K562 (cell line): ENCODE measurements around the gene PTPRG.

Experiments used
- EZH2 ChIP-seq: IDR thresholded peaks from 2 replicates; pipeline ENCODE4 v1.6.1; 2012; ENCODE audit warnings: low read depth, mild to moderate bottlenecking, inconsistent platforms, low read length, borderline replicate concordance
- GTF2F1 ChIP-seq: IDR thresholded peaks from 2 replicates; pipeline ENCODE4 v1.6.1; 2011; ENCODE audit warnings: low read depth, low read length, improper control_type of control experiment
- HDAC6 ChIP-seq: IDR thresholded peaks from 2 replicates; pipeline ENCODE4 v1.6.1; 2012; ENCODE audit warnings: low read depth, mild to moderate bottlenecking, control low read depth, inconsistent platforms, low read length, moderate library complexity
- MYC ChIP-seq, 2 experiments: fragments of 250-450 bp in 1 of 2; sonication (Bioruptor Pico) in 1 of 2; IDR thresholded peaks; 2 replicates each; pipeline versions ENCODE4 v1.5.1 to v1.6.1; 2012 to 2021; ENCODE audit warnings: low read depth in 2 of 2, borderline replicate concordance in 1 of 2, improper control_type of control experiment in 1 of 2, low read length in 1 of 2, mild to moderate bottlenecking in 1 of 2, moderate library complexity in 1 of 2
- NR2C2 ChIP-seq, 2 experiments: fragments of 200-800 bp in 1 of 2; sonication (Bioruptor generic) in 1 of 2; sonication (generic) in 1 of 2; formaldehyde crosslinking in 1 of 2; IDR thresholded peaks; 2 replicates each; pipeline versions ENCODE4 v1.6.1 to v1.8.0; 2016 to 2022; ENCODE audit warnings: mild to moderate bottlenecking in 1 of 2, missing compliant biosample characterization in 1 of 2, missing genetic modification characterization in 1 of 2, missing genetic modification reagents in 1 of 2
- POLR2AphosphoS5 ChIP-seq: IDR thresholded peaks from 2 replicates; pipeline ENCODE4 v1.6.1; 2011; ENCODE audit warnings: mild to moderate bottlenecking, low read depth, low read length, moderate library complexity; ENCODE audit not compliant: control insufficient read depth, insufficient read depth
- RHOXF2B ChIP-seq: fragments of 250-450 bp; sonication (Bioruptor Pico); conservative IDR thresholded peaks from 2 replicates; pipeline ENCODE4 v1.5.1; 2021
- U2AF1 ChIP-seq: fragments of 200-400 bp; formaldehyde crosslinking; optimal IDR thresholded peaks from 2 replicates; pipeline ENCODE3; 2017; ENCODE audit warnings: mild to moderate bottlenecking, low read depth, low read length, moderate library complexity
- ZNF121 ChIP-seq: sonication (generic); formaldehyde crosslinking; conservative IDR thresholded peaks from 2 replicates; pipeline ENCODE4 v1.8.0; 2022; ENCODE audit warnings: missing genetic modification reagents
- ZNF561 ChIP-seq: fragments of 450-650 bp; formaldehyde crosslinking; conservative IDR thresholded peaks from 2 replicates; pipeline ENCODE4 v1.4.0; 2020; ENCODE audit warnings: mild to moderate bottlenecking, moderate library complexity
- TF ChIP-seq, protein P1 (sequence below), 3 experiments: IDR thresholded peaks in 2 of 3; conservative IDR thresholded peaks in 1 of 3; 2 replicates each; pipeline ENCODE4 v1.5.1; 2011 to 2012; ENCODE audit warnings: low read length in 3 of 3, mild to moderate bottlenecking in 3 of 3, control low read depth in 2 of 3, improper control_type of control experiment in 1 of 3, inconsistent platforms in 1 of 3, low read depth in 1 of 3, mixed read lengths in 1 of 3, moderate library complexity in 1 of 3; ENCODE audit not compliant: insufficient read depth in 2 of 3

DNA sequence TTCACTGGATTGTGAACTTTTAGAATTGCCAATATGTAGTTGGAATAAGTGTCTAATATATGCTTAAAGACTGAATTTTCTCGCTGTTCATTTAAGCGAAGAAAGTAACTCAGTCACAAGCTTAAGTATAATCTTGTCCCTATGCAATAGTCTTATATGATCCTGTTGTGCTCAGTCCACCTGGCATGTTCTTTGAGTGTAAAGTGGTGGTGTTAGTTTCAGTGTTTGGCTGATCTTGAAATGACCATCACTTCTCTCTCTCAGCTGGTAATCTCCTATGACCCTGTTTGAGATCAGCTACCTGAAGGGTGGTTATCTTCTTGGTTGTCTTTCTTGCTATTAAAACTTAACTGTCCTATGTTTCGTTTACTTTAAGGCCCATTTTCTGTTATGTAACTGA, 197.5 kb downstream of the PTPRG start:
- TF ChIP-seq U2AF1 (no peak), POLR2AphosphoS5 (no peak), EZH2 (no peak), HDAC6 (no peak), GTF2F1 (no peak), MYC (IDR thresholded peaks at IDR 0.05; ENCODE audit: low read depth, low read length) (no peak), MYC (CRISPR knock-in tag; IDR thresholded peaks at IDR 0.05; ENCODE audit: borderline replicate concordance, low read depth) (no peak), NR2C2 (CRISPR knock-in tag; IDR thresholded peaks at IDR 0.05) (no peak), NR2C2 (tag; IDR thresholded peaks at IDR 0.05) (no peak), ZNF121 (CRISPR knock-in tag) (no peak), RHOXF2B (CRISPR knock-in tag) (no peak), ZNF561 (CRISPR knock-in tag) (no peak)
- TF ChIP-seq, protein P1, sequence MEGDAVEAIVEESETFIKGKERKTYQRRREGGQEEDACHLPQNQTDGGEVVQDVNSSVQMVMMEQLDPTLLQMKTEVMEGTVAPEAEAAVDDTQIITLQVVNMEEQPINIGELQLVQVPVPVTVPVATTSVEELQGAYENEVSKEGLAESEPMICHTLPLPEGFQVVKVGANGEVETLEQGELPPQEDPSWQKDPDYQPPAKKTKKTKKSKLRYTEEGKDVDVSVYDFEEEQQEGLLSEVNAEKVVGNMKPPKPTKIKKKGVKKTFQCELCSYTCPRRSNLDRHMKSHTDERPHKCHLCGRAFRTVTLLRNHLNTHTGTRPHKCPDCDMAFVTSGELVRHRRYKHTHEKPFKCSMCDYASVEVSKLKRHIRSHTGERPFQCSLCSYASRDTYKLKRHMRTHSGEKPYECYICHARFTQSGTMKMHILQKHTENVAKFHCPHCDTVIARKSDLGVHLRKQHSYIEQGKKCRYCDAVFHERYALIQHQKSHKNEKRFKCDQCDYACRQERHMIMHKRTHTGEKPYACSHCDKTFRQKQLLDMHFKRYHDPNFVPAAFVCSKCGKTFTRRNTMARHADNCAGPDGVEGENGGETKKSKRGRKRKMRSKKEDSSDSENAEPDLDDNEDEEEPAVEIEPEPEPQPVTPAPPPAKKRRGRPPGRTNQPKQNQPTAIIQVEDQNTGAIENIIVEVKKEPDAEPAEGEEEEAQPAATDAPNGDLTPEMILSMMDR (IDR thresholded peaks at IDR 0.05 in 2 of 3, conservative IDR thresholded peaks at IDR 0.05 in 1 of 3; ENCODE audit: insufficient read depth in 2 of 3, low read depth in 1 of 3, low read length in 3 of 3), result no peak
